ENCODE results near the gene KCNS1. TPM values are rescaled to one million over a fixed set of nuclear protein-coding genes. Genes with fewer than 3 reads are reported as not detected.

The KCNS1 gene
- total RNA-seq, 1 experiment from 2014 or later = not detected

GRCh38 chr20:45128099-45128498 lies 27.2 kb upstream of the KCNS1 start:
- POLR2A ChIA-PET = no interaction called here
- no peak; the same call in 1 of the 2 replicates for ATAC-seq

GRCh38 chr20:45124365-45124764 lies 23.4 kb upstream of the KCNS1 start, which contains the start of gene WFDC12:
Gene WFDC12, minus strand, starts transcription at chr20:45124465. Its CDS starts 18 bp downstream, at chr20:45124447.
- no peak for TF ChIP-seq EZH2 (IDR thresholded peaks at IDR 0.05)
- no peak for TF ChIP-seq TCF7L2 (IDR thresholded peaks at IDR 0.05; ENCODE audit: borderline replicate concordance, extremely low read depth, insufficient read depth, insufficient read length)
- TF ChIP-seq, protein P1, sequence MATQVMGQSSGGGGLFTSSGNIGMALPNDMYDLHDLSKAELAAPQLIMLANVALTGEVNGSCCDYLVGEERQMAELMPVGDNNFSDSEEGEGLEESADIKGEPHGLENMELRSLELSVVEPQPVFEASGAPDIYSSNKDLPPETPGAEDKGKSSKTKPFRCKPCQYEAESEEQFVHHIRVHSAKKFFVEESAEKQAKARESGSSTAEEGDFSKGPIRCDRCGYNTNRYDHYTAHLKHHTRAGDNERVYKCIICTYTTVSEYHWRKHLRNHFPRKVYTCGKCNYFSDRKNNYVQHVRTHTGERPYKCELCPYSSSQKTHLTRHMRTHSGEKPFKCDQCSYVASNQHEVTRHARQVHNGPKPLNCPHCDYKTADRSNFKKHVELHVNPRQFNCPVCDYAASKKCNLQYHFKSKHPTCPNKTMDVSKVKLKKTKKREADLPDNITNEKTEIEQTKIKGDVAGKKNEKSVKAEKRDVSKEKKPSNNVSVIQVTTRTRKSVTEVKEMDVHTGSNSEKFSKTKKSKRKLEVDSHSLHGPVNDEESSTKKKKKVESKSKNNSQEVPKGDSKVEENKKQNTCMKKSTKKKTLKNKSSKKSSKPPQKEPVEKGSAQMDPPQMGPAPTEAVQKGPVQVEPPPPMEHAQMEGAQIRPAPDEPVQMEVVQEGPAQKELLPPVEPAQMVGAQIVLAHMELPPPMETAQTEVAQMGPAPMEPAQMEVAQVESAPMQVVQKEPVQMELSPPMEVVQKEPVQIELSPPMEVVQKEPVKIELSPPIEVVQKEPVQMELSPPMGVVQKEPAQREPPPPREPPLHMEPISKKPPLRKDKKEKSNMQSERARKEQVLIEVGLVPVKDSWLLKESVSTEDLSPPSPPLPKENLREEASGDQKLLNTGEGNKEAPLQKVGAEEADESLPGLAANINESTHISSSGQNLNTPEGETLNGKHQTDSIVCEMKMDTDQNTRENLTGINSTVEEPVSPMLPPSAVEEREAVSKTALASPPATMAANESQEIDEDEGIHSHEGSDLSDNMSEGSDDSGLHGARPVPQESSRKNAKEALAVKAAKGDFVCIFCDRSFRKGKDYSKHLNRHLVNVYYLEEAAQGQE (IDR thresholded peaks at IDR 0.05; ENCODE audit: low read depth) = no peak
- TF ChIP-seq POLR2AphosphoS5 (IDR thresholded peaks at IDR 0.05; ENCODE audit: low read depth, low read length) = no peak
- no peak for TF ChIP-seq ATF3 (IDR thresholded peaks at IDR 0.05)
- ATAC-seq (no peak), DNase-seq (ENCODE audit: low read depth, low spot score) (no peak)
- ChIA-PET CTCF (interaction anchor here (1.4 to 2.5 kb wide), 2 partner anchors 13 to 14 kb away, joined by 4 to 7 read pairs; no protein-coding TSS in a partner anchor), POLR2A (no interaction called here), RAD21 (ENCODE audit: low non-redundant PET in 1 of 2, low total read pairs in 2 of 2, uncharacterized antibody in 2 of 2, unreplicated experiment in 2 of 2) (no interaction called here)
- Histone ChIP-seq H3K4me1 (ENCODE audit: control insufficient read depth in 1 of 2, insufficient read depth in 2 of 2, low read length in 2 of 2) (no peaks in the 10 kb centered on the region; a peak in 1 of 4 replicates), H3K4me3 (replicated peaks in 1 of 2; ENCODE audit: low read depth in 1 of 2, low read length in 2 of 2) (no peak within 1 kb of the TSS), H3K9ac (ENCODE audit: low read length) (no peak within 1 kb of the TSS), H2AFZ (ENCODE audit: low read depth, low read length, poor library complexity, severe bottlenecking) (no peak within 1 kb of the TSS), H4K20me1 (ENCODE audit: insufficient read depth) (no peaks in the 10 kb centered on the region), H3K9me2 (ENCODE audit: insufficient read depth) (no peaks in the 10 kb centered on the region), H3K36me3 (ENCODE audit: control insufficient read depth in 1 of 2, insufficient read depth in 2 of 2, low read length in 2 of 2) (no peaks in the 10 kb centered on the region), H3K4me2 (ENCODE audit: low read length) (no peak within 1 kb of the TSS), H3K79me2 (ENCODE audit: insufficient read depth, low read length) (no peaks in the 10 kb centered on the region), H3K27ac (ENCODE audit: low read depth, low read length) (no peak within 1 kb of the TSS), H3K27me3 (ENCODE audit: insufficient read depth, low read length) (no peaks in the 10 kb centered on the region), H3K9me3 (ENCODE audit: control insufficient read depth in 1 of 2, insufficient read depth in 1 of 2, low read depth in 1 of 2, low read length in 2 of 2) (no peaks in the 10 kb centered on the region)
- BruUV-seq (replicated peaks) = no TSS peak
- intact Hi-C loops (cut with micrococcal nuclease) = no loop called here

More at GRCh38 chr20:45128099-45128498, 27.2 kb upstream of the KCNS1 start:
- ChIA-PET CTCF (interaction anchor here (2.0 kb wide), 1 partner anchor 11 kb away, joined by 4 read pairs; no protein-coding TSS in a partner anchor), RAD21 (ENCODE audit: low non-redundant PET in 1 of 2, low total read pairs in 2 of 2, uncharacterized antibody in 2 of 2, unreplicated experiment in 2 of 2) (no interaction called here)
- Histone ChIP-seq H3K27me3 (ENCODE audit: insufficient read depth, low read length) (no peaks in the 10 kb centered on the region), H3K9ac (ENCODE audit: low read length) (no peak overlapping the region), H3K79me2 (ENCODE audit: insufficient read depth, low read length) (no peaks in the 10 kb centered on the region), H3K4me1 (ENCODE audit: control insufficient read depth in 1 of 2, insufficient read depth in 2 of 2, low read length in 2 of 2) (no peaks in the 10 kb centered on the region; a peak in 1 of 4 replicates), H3K4me2 (ENCODE audit: low read length) (no peak overlapping the region), H3K4me3 (replicated peaks in 1 of 2; ENCODE audit: low read depth in 1 of 2, low read length in 2 of 2) (no peak overlapping the region), H4K20me1 (ENCODE audit: insufficient read depth) (no peaks in the 10 kb centered on the region), H3K27ac (ENCODE audit: low read depth, low read length) (no peak overlapping the region), H3K36me3 (ENCODE audit: control insufficient read depth in 1 of 2, insufficient read depth in 2 of 2, low read length in 2 of 2) (no peaks in the 10 kb centered on the region), H2AFZ (ENCODE audit: low read depth, low read length, poor library complexity, severe bottlenecking) (no peak overlapping the region), H3K9me3 (ENCODE audit: control insufficient read depth in 1 of 2, insufficient read depth in 1 of 2, low read depth in 1 of 2, low read length in 2 of 2) (no peaks in the 10 kb centered on the region), H3K9me2 (ENCODE audit: insufficient read depth) (no peaks in the 10 kb centered on the region)
- no peak for TF ChIP-seq RAD21 (IDR thresholded peaks at IDR 0.05; ENCODE audit: low read depth)
- no peak for DNase-seq (ENCODE audit: low read depth, low spot score)
- BruUV-seq (replicated peaks) = no TSS peak
- intact Hi-C loops (cut with micrococcal nuclease) = no loop called here

Measured in HCT116 (cell line).